ENCODE results near the gene REEP5.

DNA sequence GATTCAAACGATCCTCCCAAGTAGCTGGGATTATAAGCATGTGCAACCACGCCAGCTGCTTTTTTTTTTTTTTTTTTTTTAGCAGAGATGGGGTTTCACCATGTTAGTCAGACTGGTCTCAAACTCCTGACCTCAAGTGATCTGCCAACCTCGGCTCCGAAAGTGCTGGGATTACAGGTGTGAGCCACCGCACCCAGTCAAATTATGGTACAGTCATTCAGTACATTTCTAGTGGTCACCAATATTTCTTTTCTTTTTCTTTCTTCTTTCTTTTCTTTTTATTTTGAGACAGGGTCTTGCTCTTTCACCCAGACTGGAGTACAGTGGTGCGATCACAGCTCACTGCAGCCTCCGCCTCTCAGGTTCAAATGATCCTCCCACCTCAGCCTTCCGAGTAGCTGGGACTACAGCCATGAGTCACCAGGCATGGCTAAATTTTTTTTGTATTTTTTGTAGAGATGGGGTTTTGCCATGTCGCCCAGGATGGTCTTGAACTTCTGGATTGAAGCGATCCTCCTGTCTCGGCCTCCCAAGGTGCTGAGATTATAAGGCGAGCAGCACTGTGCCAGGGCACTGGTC lies 29.2 kb upstream of the REEP5 start:
- TF ChIP-seq CTCF (conservative IDR thresholded peaks at IDR 0.05; ENCODE audit: low read depth, low read length) (no peak), POLR2A (IDR thresholded peaks at IDR 0.05; ENCODE audit: low read depth, low read length) (no peak), RFX5 (IDR thresholded peaks at IDR 0.05; ENCODE audit: low read depth, low read length) (no peak), CEBPB (IDR thresholded peaks at IDR 0.05; ENCODE audit: low read depth, low read length) (no peak), MXI1 (IDR thresholded peaks at IDR 0.05; ENCODE audit: borderline replicate concordance, low read depth, low read length) (no peak), BHLHE40 (IDR thresholded peaks at IDR 0.05; ENCODE audit: low read depth, low read length) (no peak), MAZ (IDR thresholded peaks at IDR 0.05; ENCODE audit: borderline replicate concordance, low read depth, low read length) (no peak), RAD21 (IDR thresholded peaks at IDR 0.05; ENCODE audit: low read length) (no peak)
